Occipital lobe (tissue), 2 donors: Measurements from ENCODE around the gene CFAP74. TPM values are rescaled to one million over a fixed set of nuclear protein-coding genes. Genes with fewer than 3 reads are reported as not detected.
A peak's percentile ranks its signal among the peaks of the same experiment; 100 is the strongest.

Experiments
- DNase-seq: peaks from one replicate; lab custom pipeline; 2025; lab: John Stamatoyannopoulos, UW
- total RNA-seq: library from RNA; depleted of rRNA; stranded (reverse); fragments of >200 nt; gene quantifications from one replicate; pipeline ENCODE4 v1.2.3, GENCODE V29; 2014

Gene CFAP74
- total RNA-seq, 1 donor from 2014 or later: 0.47 TPM

DNA sequence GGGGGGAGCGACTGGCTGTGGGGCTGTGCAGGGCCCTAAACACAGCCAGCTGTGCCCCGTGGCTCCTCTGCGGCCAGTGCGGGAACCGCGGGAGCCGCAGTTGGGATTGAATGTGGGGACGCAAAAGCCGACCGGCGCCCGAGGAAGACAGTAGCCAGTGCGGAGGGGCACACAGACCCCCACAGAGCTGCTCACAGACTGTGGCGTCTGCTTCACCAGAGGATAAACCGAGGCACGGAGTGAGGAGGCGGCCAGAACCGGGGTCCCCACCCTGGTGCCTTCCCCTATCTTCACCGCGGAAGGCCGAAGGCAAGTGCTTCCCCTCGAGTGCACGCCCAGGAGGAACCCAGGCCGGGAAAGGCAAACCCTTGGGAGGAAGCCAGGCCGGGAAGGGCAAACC is 75.8 kb downstream of the CFAP74 start:
- DNase-seq: no peak

DNA sequence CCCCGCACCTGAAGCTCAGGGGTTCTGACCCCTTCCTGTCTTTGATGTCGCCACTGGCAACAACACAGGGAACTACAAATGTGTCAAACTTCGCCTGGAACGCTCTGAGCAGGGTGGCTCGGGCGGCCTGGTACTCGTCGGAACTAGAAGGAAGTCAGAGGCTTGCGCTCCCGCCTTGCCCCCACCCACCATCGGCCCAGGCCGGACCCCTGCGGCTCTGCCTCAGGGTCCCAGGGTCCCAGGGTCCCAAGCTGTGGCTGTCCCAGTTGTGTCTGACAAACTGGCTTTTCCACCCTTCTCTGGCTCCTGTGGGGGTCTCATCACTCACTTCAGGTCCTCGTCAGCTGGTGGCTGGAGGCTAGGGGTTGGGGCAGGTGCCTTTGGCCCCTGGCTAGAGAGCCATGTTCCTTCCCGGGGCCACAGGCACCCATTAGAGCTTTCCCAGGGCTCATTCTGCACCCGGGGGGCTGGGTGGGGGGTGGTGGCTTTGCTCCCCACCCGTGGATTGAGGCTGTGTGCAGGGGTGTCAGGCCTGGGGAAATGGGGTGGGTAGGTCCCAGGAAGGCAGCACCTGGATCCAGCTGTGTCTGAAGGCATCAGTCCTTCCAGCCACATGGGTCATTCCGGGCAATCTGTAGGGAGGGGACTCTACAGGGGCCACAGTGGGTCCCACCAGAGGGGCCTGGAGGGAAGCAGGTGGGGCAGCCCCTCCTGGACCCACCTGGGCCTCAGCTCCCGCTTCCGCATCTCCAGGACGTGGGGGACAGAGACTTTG is 76.5 kb downstream of the CFAP74 start:
- DNase-seq: no peak

DNA sequence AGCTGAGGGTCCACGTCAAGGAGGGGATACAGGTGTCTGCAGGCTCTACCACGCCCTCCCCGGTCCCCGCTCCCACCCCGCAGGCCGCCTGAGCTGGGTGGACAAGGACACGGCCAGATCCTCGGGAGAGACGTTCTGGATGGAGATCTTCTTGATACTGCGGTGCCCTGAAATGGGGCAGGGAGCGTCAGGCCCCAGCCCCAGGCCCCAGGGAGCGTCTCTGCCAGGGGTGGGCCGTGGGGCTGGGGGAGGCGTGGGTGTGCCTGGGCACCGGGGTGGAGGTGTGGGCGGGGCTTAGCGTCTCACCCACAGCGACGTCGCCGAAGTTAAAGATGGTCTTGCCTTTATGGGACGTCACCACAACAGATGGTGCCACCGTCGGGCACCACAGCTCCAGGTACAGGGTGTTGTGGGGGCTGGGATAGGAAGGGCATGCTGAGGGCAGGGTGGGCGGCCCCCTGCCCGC is 77.2 kb downstream of the CFAP74 start:
- DNase-seq: no peak

DNA sequence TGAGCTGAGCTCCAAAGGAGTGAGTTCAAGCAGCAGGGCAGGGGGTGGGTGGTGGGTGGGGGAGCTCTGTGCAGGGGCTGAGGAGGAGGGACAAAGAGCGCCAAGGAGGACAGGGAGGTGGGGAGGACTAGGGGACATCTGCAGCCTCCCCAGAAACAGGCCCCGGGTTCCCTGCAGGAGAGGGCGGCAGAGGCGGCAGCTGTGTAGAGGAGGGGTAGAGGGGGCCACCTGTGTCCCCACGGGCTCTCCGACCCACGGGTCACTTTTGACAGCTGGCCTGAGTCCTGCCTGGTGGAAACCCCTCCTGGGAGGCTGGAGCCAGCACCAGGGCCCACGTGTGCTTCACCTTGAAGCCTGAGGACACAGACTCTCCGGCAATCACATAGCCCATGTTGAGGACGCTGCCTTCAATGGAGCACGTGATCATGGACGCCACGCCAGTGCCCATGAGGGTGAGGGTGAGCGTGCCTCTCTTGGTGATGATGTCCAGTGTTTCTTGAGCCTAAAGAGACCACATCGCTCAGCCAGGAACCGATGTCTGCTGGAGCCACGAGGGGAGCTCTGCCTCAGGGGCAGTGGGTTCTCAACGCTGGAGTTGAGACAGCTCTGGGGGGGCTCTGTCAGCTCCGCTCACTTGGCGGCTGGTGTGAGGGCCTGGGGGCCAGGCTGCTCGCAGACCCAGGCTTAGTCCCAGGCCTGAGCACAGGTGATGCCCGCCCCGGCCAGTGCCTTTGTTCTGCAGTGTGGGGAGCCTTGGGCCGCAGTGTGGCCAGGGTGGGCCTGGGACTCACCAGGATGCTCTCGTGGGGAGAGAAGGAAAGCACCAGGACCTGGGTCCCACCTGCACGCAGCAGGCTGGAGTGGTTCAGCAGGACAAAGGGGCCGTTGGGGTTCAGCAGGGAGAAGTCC is 77.9 kb downstream of the CFAP74 start:
- DNase-seq: no peak

DNA sequence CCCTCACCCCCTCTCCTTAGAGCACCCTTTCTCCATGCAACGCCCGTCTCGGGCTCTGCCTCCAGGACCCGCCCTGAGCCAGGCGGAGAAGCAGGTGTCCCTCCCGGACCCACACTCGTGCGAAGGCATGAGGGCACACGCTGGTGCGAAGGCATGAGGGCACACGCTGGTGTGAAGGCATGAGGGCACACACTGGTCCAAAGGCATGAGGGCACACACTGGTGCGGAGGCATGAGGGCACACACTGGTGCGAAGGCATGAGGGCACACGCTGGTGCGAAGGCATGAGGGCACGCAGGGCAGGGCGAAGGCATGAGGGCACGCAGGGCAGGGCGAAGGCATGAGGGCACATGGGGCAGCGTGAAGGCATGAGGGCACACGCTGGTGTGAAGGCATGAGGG is 78.7 kb downstream of the CFAP74 start:
- no peak for DNase-seq

DNA sequence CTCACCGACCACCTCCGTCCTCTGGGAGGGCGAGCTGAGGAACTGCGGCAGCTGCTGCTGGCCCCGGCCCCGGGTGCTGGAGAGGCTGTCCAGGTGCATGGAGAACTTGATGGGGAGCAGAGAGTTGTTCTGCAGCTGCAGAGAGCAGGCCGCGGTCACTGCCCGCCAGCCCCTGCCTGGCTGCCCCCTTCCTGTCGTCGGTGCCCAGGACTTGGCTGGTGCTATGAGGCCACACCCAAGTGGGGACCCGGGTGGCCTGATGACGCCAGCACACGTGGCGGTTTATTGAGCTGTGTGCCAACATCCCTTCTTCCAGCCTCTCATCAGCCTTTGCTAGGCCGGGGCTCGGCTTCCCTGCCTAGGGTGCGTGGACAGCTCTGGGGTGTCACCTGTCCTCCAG is 79.2 kb downstream of the CFAP74 start:
- no peak for DNase-seq

DNA sequence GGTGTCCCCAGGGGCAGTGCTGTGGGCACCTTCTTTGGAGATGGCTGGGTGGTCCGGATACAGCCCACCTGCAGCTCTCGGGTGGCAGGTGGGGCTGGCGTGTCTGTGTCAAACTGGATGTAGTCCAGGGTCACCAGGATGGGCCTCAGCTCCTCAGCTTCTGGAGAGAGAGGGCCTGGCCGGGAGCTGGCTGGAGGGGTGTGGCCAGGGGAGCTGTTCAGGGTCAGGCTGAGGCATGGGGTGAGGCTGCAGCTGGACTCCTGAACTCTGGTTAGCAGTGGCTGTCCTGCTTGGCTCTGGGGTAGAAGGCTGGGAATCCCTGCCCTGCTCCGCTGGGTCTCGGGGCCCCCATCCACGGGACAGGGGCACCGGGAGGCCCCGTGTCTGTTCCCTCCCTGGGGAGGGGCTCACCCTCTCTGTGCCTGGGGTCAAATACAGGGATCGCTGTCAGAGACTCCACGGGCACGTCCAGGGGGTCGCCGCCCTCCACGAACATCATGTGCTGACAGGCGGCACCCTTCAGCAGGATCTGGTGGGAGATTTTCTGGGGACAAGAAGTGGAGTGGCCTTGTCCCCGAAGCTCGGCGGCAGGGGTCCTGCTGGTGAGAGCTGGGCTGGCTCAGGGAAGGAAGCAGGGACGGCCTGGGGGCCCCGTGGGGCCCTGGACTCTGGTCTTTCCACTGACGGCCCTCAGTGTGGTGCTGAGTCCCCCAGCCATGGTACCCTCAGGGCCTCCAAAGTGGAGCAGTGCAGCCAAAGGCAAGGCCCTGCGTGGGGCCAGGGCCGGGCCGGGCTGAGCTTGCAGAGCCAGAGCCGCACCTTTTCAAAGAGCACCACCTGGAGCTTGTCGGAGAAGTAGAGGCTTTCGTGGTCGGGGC is 80.4 kb downstream of the CFAP74 start:
- no peak for DNase-seq

DNA sequence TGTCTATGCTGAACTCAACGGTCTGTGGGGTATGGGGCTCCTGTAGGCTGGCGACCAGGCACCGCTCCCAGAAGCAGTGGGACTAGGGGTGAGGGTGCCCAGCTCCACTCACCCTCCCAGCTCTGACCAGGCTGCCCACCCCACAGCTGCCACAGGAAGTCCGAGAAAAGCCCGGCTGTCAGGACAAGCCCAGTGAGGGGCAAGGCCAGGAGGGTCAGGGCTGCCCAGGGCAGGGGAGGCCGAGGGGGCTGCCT is 81.0 kb downstream of the CFAP74 start:
- no peak for DNase-seq

DNA sequence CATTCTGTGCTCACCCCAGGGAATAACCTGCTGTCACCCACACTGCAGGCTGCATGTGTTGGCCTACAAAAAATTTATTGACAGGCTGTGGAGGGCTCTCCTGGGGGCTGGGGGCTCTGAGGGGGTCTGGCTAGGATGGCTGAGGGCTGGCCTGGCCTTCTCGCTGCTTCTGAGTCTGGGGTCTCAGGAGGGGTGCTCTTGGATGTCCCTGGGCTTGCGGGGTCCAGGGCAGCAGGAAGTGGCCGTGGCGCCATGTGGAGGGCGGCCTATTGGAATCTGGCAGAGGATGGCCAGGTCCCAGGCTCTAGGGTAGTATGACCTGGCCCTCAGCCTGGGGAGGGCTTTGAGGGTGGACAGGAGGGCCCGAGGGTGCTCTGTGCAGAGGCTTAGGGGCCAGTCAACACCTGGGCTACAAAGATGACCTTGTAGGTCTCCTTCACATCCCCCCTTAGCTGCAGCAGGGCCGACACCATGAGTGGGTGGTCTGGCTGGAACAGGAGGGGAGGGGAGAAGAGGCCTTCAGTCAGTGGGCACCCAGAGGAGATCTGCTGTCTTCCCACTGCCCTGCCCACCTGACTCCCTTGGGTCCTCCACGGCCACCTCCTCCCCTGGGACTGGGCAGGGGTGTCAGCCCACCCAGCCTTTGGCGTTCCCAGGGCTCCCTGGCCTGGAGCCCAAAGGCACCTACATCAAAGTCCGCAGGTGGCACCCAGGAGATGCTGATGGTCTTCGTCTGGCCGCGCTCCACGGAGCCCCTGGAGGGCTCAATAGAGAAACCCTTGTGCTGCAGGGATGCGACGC is 81.5 kb downstream of the CFAP74 start:
- no peak for DNase-seq

DNA sequence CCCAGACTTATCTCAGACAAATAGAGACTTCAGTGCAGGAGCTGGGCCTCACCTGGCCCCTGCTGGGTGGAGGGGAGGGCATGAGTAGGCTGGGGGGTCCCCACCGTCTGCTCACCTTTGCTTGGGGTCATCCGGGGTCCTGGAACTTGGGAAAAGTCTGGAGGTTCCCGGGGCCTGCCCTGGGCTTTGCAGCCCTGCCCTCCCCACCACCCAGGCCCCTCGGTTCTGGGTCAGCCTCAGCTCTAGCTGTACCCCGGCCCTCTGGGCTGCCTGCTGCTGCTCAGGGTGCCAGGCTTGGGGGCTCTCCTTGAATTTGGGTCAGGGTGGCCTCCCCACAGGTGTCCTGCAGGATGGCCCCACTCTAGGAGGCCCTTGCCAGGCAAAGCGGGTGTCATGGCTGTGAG is 82.1 kb downstream of the CFAP74 start:
- no peak for DNase-seq

DNA sequence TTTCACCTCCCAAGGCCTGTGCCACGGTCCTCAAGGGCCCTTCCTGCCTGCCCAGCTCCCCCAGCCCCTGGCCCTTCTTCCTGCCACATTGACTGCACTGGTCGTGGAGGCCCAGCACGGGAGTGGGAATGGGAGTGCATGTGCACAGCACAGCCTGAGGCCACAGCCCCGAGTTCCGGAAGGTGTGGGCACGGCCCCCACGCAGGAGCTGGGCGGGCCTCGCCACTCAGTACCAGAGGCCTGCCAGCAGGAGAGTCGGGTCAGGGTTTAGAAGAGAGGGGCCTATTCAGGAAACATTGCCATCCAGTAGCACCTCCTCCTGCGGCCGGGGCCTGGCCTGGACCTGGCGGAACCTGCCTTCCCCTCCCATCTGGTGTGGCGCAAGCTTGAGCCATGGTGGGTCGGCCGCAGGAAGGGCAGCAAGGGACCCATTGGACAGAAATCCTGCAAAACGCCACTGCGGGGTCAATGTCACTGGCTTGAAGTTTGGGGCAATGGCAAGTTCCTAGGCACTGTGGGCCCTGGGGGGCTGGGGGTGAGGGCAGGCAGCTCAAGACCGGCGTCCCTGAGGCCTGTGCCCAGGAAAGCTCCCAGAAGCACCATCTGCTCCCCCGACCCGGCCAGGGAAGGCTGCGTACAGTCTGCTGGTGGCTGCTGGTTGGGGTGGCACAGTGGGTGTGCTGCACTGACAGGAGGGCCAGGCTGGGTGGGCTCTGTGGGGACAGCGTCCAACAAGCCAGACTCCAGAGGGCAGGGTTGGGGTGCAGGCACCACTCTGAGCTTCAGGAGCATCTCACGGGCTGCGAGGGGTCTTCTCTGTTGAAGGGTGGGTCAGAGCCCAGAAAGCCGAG is 82.8 kb downstream of the CFAP74 start:
- no peak for DNase-seq

DNA sequence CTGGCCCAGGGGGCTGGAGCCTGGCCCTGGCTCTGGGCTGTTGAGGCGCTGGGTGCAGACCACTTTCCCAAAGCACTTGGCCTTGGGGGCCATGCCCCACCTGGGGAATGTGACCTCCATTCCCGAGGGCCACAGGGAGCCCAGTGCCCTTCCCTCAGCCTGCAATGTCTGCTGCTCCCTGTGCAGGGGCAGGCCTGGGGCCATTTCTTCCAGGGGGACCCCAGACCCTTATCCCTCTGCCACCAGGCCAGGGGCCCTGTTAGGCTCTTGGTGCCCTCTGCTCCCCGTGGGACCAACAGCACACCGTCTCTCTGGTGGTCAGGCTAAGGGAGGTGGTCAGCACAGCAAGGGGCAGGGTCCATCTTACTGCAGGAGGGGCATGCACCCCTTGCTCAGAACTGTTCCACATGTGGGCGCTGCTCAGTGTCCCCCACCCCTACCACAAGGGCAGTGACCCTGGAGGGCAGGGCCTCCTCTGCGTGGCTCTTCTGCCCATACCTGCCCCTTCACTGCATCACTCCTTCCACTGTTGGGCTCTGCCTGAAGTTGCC is 83.5 kb downstream of the CFAP74 start:
- DNase-seq: no peak

DNA sequence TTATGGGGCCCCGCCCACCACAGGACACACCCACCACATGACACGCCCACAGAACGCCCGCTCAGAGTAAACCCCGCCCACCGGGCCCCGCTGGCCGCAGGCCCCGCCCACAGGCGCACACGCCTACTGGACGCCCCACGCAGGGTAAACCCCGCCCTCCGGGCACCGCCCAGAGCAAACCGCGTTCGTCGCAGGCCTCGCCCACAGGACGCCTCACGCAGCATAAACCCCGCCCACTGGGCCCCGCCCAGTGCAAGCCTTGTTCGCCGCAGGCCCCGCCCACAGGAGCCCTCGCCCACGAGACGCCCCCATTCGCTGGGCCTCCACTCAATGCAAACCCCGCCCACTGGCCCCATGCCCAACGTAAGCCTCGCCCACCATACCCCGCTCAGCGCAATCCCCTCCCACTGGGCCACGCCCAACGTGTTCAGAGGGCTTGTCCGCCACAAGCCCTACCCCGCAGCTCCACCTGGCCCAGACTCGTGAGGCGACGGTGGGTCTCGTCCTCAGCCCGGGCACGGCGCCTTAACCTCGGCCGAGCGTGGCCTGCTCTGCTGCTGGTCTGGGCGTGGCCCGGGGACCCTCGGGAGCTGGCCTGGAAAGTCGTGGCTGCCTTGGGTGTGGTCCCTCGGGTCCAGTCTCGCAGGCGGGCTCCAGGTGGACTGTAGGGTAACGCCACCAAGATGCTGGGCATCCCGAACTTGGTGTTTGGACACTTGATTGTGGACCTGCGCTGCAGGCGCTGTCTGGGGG is 84.1 kb downstream of the CFAP74 start:
- DNase-seq: peak; percentile 86

DNA sequence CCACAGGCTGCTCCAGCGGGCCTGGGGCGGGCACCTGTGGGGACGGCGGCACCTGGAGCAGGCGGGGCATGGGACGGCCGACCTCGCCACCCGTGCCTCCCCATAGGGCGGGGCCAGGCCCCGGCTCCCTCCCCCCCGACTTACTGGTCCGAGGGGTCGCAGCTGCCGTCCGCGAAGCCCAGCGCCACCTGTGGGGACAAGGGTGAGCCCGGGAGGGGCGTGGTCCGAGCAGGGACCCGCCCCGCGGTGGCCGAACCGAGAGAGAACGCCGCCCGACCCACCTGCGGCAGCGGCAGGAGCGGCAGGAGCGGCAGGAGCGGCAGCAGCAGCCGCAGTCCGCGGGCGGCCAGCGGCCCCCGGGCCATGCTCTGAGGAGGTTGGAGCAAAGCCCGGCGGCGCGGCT is 84.7 kb downstream of the CFAP74 start, which contains the start of gene TMEM52:
Gene TMEM52, minus strand, starts transcription at position 379 of the 403 bp plus-strand sequence. Its CDS starts 14 bp downstream, at position 365.
- DNase-seq: no peak

DNA sequence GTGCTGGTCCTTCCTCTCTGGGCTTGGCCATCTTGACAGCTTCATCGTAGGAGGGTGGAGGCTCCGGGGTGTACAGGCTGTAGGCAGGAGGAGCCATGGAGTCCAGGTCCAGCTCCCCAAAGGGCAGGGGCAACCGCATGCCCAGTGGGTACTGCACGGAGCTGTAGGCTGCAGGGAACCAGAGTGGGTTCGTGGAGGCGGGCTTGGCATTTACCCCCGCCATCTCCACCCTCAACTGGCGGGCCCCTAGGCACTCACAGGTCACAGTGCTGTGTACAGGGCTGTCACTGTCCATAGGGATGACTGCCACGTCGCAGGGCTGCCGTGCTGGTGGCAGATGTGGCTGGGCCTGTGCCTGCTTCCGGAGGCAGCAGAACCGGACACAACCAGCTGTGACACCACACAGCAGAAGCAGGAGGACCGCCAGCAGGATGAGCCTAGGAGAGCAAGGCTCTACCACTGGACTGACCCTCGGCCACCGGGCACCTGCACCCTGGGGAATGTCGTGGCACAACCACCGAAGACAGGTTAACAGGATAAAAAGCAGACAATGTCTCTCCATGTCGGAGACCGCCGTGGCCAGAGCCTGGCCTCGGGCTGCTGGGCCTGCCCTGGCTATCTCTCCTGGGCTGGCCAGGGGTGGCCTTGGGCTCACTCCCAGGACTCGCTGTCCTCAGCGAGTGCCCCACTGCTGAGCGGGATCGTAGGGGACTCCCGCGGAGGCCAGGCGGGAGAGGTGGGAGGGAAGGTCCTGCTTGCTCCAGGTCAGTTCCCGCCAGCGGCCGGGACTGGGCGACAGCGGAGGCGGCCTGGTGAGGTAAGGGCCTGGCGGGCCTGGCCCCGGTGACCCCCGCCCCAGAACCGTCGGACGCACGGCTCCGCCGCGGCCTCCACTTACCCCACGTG is 85.3 kb downstream of the CFAP74 start:
- DNase-seq: no peak

DNA sequence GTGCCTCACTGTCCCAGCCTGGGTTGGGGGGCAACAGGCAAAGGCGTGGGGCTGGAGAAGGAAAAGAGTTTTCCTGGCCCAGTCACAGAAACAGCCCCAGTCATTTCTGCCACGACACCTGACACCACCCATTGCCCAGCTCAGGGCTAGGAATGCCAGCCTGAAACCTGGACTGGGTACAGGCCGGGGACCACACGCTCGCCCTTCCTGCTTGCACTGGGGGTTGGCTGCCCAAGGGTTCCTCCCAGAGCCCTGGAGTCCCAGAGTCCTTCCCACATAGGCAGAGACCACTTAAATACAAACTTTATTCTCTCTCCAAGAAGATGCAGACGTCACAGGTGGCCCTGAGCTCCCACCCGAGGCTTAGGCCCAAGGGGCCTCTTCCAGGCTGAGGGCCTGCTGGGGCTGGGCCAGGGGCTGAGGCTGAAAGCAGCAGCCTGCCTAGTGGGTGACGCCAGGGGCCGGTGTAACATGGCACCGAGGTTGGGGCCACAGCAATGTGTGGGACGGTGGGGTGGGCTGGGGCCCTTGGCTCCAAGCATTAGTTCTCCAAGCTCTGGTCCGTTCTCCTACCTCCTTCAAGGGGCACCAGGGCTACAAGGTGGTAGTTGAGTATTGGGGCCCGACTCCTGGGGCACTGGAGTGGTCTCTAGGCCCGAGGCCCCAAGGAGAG is 86.1 kb downstream of the CFAP74 start:
- no peak for DNase-seq

DNA sequence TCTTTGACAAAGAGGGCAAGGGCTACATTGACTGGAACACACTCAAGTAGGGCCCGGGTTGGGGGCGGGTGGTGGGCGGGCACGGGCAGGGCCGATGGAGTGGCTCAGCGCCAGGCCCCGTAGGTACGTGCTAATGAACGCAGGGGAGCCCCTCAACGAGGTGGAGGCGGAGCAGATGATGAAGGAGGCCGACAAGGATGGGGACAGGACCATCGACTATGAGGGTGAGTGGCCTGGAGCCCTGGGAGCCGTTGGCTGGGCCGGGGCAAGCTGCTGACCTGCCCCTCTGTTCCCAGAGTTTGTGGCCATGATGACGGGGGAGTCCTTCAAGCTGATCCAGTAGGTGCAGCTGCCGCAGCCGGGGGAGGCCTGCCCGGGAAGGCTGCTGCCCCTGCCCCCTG is 86.7 kb downstream of the CFAP74 start:
- DNase-seq: no peak
